Measurements from ENCODE around the gene ADAD2. TPM values are rescaled to one million over a fixed set of nuclear protein-coding genes. Genes with fewer than 3 reads are reported as not detected.

Gene ADAD2
- total RNA-seq, 2 donors from 2014 or later: not detected

DNA sequence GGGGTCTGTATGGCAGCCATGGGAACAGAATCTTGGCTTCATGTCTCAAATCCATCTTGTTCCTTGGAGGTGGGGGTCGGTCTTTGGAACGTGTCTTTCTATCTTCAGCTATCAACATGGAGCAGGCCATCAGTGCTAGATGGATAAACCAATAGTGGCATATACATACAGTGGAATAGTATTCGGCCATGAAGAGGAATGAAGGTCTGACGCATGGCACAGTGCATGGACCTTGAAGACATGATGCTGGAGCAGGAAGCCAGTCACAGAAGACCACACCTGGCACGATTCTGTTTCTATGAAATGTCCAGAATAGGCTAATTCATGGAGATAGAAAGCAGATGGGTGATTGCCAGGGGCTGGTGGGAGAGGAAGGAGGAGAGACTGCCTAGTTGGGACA, 41.1 kb downstream of the ADAD2 start:
- H3K27me3 Mint-ChIP-seq: peaks cover 14 to 20% of the 10 kb centered on the region in 2 donors
- H3K4me3 Mint-ChIP-seq: no peak overlapping the region
- no peaks in the 10 kb centered on the region for H3K4me1 Mint-ChIP-seq (ENCODE audit: low read depth in 2 of 2)
- H3K9me3 Mint-ChIP-seq: no peaks in the 10 kb centered on the region
- no peaks in the 10 kb centered on the region for H3K36me3 Mint-ChIP-seq
- no peak for DNase-seq (ENCODE audit: low spot score)
- no peak overlapping the region for H3K27ac Mint-ChIP-seq
- no peak for ATAC-seq

DNA sequence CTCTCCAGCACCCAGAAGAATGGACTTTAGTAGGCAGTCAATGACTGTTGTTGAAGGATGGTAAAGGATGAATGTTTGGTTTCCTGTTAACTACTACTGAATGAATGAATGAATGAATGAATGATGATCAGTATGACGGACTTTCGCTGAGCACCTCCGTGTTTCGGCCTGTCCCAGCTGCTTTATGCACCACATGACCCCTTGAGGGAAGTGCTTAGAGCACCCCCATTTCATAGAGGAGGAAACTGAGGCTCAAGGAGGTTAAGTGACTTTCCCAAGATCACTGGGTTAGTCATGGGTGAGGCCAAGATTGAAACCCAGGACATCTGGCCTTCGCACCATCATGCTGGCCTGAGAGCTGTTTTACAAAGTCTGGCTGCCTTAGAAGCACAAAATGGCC, 42.0 kb downstream of the ADAD2 start:
- no peaks in the 10 kb centered on the region for H3K36me3 Mint-ChIP-seq
- ATAC-seq (no peak), DNase-seq (ENCODE audit: low spot score) (no peak)
- peaks cover 12 to 13% of the 10 kb centered on the region in 2 donors for H3K27me3 Mint-ChIP-seq
- no peak overlapping the region for H3K4me3 Mint-ChIP-seq
- H3K9me3 Mint-ChIP-seq: no peaks in the 10 kb centered on the region
- no peaks in the 10 kb centered on the region for H3K4me1 Mint-ChIP-seq (ENCODE audit: low read depth in 2 of 2)
- no peak overlapping the region for H3K27ac Mint-ChIP-seq

DNA sequence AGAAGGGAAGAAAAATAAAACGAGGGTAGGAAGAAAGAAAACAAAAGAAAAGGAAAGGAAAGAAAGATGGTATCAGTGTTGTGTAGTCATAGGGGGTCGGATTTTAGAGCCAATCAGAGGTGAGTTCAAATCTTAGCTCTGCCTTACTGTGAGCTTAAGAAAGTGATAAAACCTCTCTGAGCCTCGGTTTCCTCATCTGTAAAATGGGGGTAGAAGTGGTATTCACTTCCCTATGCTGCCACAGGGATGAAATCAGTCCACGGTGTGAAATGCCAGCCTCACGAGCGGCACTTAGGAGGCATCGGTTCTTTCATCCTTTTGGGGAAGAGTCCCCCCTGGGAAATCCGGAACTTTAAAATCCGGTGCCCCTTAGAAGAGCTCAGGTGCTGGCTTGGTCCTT, 42.8 kb downstream of the ADAD2 start:
- DNase-seq (ENCODE audit: low spot score) (no peak), ATAC-seq (no peak)
- H3K27ac Mint-ChIP-seq: no peak overlapping the region
- no peaks in the 10 kb centered on the region for H3K9me3 Mint-ChIP-seq
- peaks cover 12 to 14% of the 10 kb centered on the region in 2 donors for H3K27me3 Mint-ChIP-seq
- no peaks in the 10 kb centered on the region for H3K36me3 Mint-ChIP-seq
- no peaks in the 10 kb centered on the region for H3K4me1 Mint-ChIP-seq (ENCODE audit: low read depth in 2 of 2)
- H3K4me3 Mint-ChIP-seq: no peak overlapping the region

DNA sequence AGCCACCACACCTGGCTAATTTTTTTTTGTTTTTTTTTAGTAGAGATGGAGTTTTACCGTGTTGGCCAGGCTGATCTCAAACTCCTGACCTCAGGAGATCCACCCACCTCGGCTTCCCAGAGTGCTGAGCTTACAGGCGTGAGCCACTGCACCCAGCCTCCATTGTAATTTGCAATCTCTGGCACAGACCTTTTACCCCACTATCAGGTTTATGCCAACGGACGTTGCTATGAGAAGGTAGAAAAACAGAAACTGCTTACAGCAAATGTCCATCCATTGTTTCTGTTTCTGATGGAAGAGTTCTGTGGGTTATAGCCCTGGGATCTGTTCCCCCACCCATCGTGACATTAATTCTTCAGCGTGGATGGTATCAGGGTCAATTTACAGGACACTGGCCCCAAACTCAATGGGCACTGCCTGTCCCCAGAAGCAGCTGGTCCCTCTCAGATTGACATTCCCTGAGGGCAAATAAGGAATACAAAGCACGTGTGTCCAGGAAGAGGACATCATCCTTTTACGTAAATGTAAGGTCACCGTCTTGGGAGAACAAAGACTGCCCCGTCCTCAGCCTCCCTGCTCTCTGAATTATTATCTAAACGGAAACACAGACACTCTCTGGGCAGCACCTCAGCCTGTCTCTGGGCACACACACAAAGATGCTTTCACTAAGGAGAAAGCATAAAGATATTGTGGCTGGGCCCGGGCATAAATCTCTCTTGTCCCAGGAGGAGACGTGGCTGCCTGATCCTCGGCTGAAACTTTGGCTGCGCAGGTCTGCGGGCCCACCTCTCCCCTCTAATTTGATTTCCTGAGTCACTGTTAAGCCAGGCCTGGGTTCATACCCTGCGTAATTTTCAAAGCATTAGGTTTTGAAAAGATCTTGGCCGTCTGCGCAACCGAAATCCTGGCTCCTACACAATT, 43.6 kb downstream of the ADAD2 start:
- H3K27ac Mint-ChIP-seq: no peak overlapping the region

DNA sequence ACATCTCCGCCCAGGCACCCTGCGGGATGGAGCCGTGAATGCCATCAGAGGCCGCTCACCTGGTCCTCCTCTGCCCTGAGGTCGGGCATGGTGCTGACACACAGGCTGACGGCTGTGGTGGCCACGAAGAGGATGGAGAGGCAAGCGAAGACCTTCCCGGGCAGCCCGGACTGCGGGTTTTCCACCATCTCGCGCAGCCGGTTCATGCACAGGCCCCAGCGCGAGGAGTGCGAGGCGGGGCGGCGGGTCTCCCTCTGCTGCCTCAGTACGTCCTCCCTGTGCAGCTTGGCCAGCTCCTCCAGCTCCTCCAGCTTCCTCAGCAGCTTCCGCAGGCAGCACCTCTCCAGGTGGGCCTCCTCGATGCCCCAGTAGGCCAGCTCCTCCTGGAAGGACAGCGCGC, 45.7 kb downstream of the ADAD2 start:
- no peak for DNase-seq (ENCODE audit: low spot score)
- no peak overlapping the region for H3K27ac Mint-ChIP-seq
- ATAC-seq: no peak
- H3K36me3 Mint-ChIP-seq: no peaks in the 10 kb centered on the region
- no peaks in the 10 kb centered on the region for H3K4me1 Mint-ChIP-seq (ENCODE audit: low read depth in 2 of 2)
- H3K4me3 Mint-ChIP-seq: no peak overlapping the region
- no peaks in the 10 kb centered on the region for H3K9me3 Mint-ChIP-seq
- peaks cover 13 to 20% of the 10 kb centered on the region in 2 donors for H3K27me3 Mint-ChIP-seq

More for the DNA sequence above, 43.6 kb downstream of the ADAD2 start:
- DNase-seq (ENCODE audit: low spot score) (no peak), ATAC-seq (no peak)
- H3K27me3 Mint-ChIP-seq: peaks cover 18 to 20% of the 10 kb centered on the region in 2 donors
- H3K36me3 Mint-ChIP-seq: no peaks in the 10 kb centered on the region
- no peaks in the 10 kb centered on the region for H3K9me3 Mint-ChIP-seq
- no peak overlapping the region for H3K4me3 Mint-ChIP-seq
- no peaks in the 10 kb centered on the region for H3K4me1 Mint-ChIP-seq (ENCODE audit: low read depth in 2 of 2)

DNA sequence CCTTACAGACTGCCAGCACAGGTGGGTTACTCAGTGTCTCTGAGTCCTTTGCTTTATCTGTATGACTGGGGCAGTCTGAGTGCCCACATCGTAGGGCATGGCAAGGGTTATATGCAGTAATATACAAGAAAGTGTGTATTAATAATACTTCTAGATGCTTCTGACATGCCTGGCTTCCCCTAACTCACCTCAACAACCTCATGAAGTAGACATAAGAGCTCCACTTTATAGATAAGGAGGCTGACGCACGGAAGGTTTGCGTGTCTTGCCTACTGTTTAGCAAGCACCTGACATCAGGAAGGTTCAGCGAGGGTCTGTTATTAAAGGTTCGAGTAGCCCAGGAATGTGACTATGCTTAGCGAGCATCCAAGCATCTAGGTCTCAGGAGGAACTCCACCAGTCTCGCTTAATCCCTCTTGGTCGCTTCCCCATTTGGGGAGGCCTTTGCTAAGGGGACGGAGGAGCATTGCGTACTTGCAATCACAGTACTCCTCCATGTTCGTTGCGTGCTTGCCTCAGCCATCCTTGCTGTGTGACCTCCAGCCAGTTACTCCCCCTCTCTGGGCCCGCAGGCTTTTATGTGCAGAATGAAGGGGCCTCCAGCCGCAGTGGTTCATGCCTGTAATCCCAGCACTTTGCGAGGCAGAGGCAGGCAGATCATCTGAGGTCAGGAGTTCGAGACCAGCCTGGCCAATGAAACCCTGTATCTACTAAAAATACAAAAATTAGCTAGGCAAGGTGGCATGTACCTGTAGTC, 47.2 kb downstream of the ADAD2 start:
- Mint-ChIP-seq H3K4me1 (ENCODE audit: low read depth in 2 of 2) (no peaks in the 10 kb centered on the region), H3K27me3 (peaks cover 7 to 16% of the 10 kb centered on the region in 2 donors), H3K9me3 (no peaks in the 10 kb centered on the region), H3K36me3 (no peaks in the 10 kb centered on the region), H3K4me3 (no peak overlapping the region), H3K27ac (no peak overlapping the region)
- DNase-seq (ENCODE audit: low spot score): no peak
- ATAC-seq: no peak

DNA sequence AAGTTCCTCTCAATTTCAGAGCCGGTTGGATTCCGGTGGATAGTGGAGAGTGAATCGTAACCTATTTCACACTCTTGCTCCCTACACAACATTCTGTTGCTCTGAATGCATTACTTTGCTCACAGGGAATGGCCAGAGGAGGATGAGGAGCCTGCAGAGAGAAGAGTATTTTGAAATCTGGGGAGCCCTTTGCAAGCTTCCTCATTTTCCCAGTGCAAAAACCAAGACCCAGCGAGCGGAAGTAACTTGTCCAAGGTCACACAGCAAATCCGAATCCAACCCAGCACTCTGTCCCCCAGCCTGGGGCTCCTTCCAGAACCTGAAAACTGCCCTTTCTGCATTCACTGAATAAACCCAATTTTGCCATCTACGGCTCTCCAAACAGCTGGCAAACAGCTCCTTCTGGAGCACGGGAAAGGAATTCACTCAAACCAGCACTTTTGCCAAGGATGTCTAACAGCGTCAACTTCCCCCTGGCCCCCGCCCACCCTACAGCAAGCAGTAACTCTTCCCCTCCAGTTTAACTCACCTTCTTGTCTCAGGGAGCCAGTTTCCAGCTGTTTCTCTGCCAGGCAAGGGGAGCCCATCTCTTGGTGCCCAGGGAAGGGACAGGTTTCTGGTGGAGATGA, 48.3 kb downstream of the ADAD2 start:
- peaks cover 18 to 20% of the 10 kb centered on the region in 2 donors for H3K27me3 Mint-ChIP-seq
- no peaks in the 10 kb centered on the region for H3K9me3 Mint-ChIP-seq
- no peaks in the 10 kb centered on the region for H3K4me1 Mint-ChIP-seq (ENCODE audit: low read depth in 2 of 2)
- DNase-seq (ENCODE audit: low spot score): no peak
- H3K4me3 Mint-ChIP-seq: no peak overlapping the region
- H3K27ac Mint-ChIP-seq: no peak overlapping the region
- ATAC-seq: no peak
- H3K36me3 Mint-ChIP-seq: no peaks in the 10 kb centered on the region

DNA sequence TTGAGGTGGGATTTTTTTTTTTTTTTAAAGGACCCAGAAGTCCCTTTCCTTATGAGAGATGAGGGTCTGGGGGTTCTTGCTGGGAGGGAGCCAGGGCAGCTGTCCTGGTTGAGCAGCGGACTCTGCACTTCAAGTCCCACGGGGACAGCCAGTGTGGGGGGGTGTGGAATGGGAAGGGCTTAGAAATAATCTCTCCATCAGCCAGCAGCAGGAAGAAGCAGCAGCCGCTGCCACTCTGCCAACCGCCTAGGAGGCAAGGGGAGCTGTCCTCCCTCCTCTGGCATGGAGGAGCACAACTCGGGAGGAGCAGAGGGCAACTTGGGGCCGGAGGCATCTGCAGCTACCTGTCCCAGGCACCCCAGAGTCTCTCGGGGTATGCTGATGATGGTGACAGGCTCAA, 49.0 kb downstream of the ADAD2 start, which contains the start of gene KCNG4:
Gene KCNG4, minus strand, starts transcription at position 104 of the 400 bp plus-strand sequence. CDS start 2,527 bp downstream, outside the sequence.
- Mint-ChIP-seq H3K27me3 (peaks cover 20 to 21% of the 10 kb centered on the region in 2 donors), H3K9me3 (no peaks in the 10 kb centered on the region), H3K4me3 (no peak within 1 kb of the TSS), H3K27ac (no peak within 1 kb of the TSS), H3K36me3 (no peaks in the 10 kb centered on the region), H3K4me1 (ENCODE audit: low read depth in 2 of 2) (no peaks in the 10 kb centered on the region)
- DNase-seq (ENCODE audit: low spot score) (no peak), ATAC-seq (no peak)

DNA sequence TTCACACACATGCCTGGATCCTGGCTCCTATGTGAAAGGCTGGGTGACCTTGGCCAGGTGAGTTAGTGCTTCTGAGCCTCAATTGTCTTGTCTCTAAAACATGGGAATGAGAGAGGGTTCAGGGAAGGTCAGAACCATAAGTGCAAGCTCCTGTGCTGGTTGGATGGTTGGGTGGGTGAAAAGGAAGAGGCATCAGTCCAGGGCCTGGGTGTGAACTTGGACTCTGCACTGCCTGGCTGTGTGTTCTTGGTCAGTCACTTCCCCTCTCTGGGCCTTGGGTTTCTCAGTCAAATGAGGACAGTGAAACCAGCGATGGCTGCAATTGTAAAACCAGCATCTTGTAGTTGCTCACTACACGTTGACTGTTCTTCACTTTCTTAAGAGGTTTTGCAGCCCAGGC, 49.5 kb downstream of the ADAD2 start:
- DNase-seq (ENCODE audit: low spot score) (no peak), ATAC-seq (no peak)
- no peak overlapping the region for H3K4me3 Mint-ChIP-seq
- peaks cover 20 to 26% of the 10 kb centered on the region in 2 donors for H3K27me3 Mint-ChIP-seq
- no peak overlapping the region for H3K27ac Mint-ChIP-seq
- H3K36me3 Mint-ChIP-seq: no peaks in the 10 kb centered on the region
- H3K9me3 Mint-ChIP-seq: no peaks in the 10 kb centered on the region
- no peaks in the 10 kb centered on the region for H3K4me1 Mint-ChIP-seq (ENCODE audit: low read depth in 2 of 2)

DNA sequence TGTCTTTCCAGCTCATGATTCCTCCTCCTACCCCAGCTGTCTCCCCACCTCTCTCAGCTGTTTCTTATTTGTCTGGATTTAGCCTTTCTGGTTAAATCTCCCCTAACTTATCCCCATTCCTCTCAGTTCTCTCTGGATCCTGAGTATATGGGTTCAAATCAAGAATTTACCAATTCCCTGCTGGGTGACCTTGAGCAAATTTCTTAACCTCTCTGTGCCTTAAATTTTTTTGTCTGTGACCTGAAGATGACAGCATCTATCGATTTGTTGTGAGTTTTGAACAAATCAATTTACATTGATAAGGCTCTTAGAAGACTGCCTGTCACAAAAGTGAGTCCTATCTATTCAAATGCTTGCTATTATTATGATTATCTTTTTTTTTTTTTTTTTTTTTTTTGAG, 50.8 kb downstream of the ADAD2 start:
- Mint-ChIP-seq H3K27ac (no peak overlapping the region), H3K4me1 (ENCODE audit: low read depth in 2 of 2) (no peaks in the 10 kb centered on the region), H3K36me3 (no peaks in the 10 kb centered on the region), H3K4me3 (no peak overlapping the region), H3K27me3 (peaks cover 26 to 37% of the 10 kb centered on the region in 2 donors), H3K9me3 (no peaks in the 10 kb centered on the region)
- no peak for DNase-seq (ENCODE audit: low spot score)
- ATAC-seq: no peak

DNA sequence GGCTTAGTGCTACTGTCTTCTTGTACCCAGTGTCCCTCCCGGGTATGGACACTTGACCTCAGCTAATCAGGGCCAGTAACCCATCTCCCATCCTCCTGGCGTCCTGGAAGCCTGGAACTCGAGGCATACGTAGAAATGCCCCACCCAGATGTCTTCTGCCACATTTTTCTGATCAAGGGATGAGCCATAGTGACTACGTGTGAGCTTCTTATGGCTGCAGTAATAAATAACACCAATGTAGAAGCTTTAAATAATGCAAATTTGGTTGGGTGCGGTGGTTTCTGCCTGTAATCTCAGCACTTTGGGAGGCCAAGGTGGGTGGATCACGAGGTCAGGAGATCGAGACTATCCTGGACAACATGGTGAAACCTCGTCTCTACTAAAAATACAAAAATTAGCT, 51.9 kb downstream of the ADAD2 start:
- Mint-ChIP-seq H3K27me3 (peaks cover 26 to 39% of the 10 kb centered on the region in 2 donors), H3K27ac (no peak overlapping the region), H3K4me3 (no peak overlapping the region), H3K36me3 (no peaks in the 10 kb centered on the region), H3K9me3 (no peaks in the 10 kb centered on the region), H3K4me1 (ENCODE audit: low read depth in 2 of 2) (no peaks in the 10 kb centered on the region)
- ATAC-seq (no peak), DNase-seq (ENCODE audit: low spot score) (no peak)

DNA sequence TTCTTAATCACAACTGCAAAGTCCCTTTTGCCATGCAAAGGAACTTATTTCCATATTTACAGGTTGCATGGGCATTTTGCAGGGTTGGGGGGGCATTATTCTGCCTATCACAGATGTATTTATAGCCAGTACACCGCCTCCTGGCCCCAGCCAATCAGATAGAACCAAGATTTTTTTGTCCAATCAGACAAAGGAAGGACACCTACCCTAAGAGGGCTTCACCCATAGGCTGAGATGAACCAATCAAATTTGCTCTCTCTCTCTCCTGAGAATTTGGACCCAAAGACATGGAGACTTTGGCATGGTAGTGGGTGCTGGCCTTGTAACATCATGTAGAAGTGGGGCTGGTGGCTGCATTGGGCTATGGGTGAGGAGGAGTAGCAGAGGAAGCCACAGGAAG, 52.8 kb downstream of the ADAD2 start:
- Mint-ChIP-seq H3K9me3 (no peaks in the 10 kb centered on the region), H3K27ac (no peak overlapping the region), H3K36me3 (no peaks in the 10 kb centered on the region), H3K4me1 (ENCODE audit: low read depth in 2 of 2) (no peaks in the 10 kb centered on the region), H3K4me3 (no peak overlapping the region), H3K27me3 (peaks cover 26 to 38% of the 10 kb centered on the region in 2 donors)
- no peak for DNase-seq (ENCODE audit: low spot score)
- no peak for ATAC-seq

DNA sequence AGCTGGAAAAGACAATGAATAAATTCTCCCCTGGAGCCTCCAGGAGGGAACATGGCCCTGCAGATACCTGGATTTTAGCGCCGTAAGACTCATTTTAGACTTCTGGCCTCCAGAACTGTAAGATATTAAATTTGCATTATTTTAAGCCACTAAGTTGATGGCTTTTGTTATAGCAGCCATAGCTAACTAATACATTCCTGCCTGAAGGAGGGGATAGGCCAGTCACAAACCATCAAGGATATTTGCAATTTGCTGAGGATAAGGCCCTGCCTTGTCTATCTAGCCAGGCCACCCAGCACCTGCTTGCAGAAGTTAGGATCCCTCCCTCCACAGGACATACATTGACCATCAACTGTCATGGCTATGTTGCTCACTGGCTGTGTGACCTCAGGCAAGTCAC, 53.8 kb downstream of the ADAD2 start:
- no peak overlapping the region for H3K27ac Mint-ChIP-seq
- no peak for DNase-seq (ENCODE audit: low spot score)
- H3K27me3 Mint-ChIP-seq: peaks cover 24 to 32% of the 10 kb centered on the region in 2 donors
- no peaks in the 10 kb centered on the region for H3K36me3 Mint-ChIP-seq
- H3K4me1 Mint-ChIP-seq (ENCODE audit: low read depth in 2 of 2): no peaks in the 10 kb centered on the region
- ATAC-seq: no peak
- no peaks in the 10 kb centered on the region for H3K9me3 Mint-ChIP-seq
- H3K4me3 Mint-ChIP-seq: no peak overlapping the region

Measured in natural killer cell treated with Interleukin-12 subunit alpha and Interleukin-12 subunit beta and Interleukin-15 and Interleukin-18, amount 100 ng/mL, for 72 hours (primary cell).